Neural cell (in vitro differentiated cells): Measurements from ENCODE around the gene DCST1. TPM values are rescaled to one million over a fixed set of nuclear protein-coding genes. Genes with fewer than 3 reads are reported as not detected.

Source experiments
- H2AFZ ChIP-seq: fragments of 200-600, 300-800 bp; sonication (generic), shearing (Covaris generic); 2 replicates; pipeline ENCODE4 v1.6.0; 2014; ENCODE audit warnings: low read depth, mild to moderate bottlenecking, antibody characterized with exemption, low read length, moderate library complexity
- H3F3A ChIP-seq: fragments of 200-600 bp; shearing (Covaris generic); 2 replicates; pipeline ENCODE4 v1.6.1; 2016; ENCODE audit warnings: mild to moderate bottlenecking, moderate library complexity, mixed read lengths, antibody characterized with exemption, low read length; ENCODE audit not compliant: insufficient read depth, poor library complexity, severe bottlenecking
- H3K27ac ChIP-seq: fragments of 200-600, 300-800 bp; sonication (generic), shearing (Covaris generic); 2 replicates; pipeline ENCODE4 v1.5.1; 2014; ENCODE audit warnings: mild to moderate bottlenecking, low read length, moderate library complexity
- H3K27me3 ChIP-seq: fragments of 300-800, 200-600 bp; sonication (generic), shearing (Covaris generic); 2 replicates; pipeline ENCODE4 v1.6.0; 2014; ENCODE audit warnings: mild to moderate bottlenecking, low read depth, low read length, moderate library complexity; ENCODE audit not compliant: insufficient read depth
- H3K36me3 ChIP-seq: fragments of 300-800, 200-600 bp; sonication (generic), shearing (Covaris generic); 2 replicates; pipeline ENCODE4 v1.5.1; 2014; ENCODE audit warnings: mild to moderate bottlenecking, antibody characterized with exemption, low read length, moderate library complexity; ENCODE audit not compliant: insufficient read depth
- H3K4me2 ChIP-seq: fragments of 300-800, 200-600 bp; sonication (generic), shearing (Covaris generic); 2 replicates; pipeline ENCODE4 v1.6.0; 2014; ENCODE audit warnings: mild to moderate bottlenecking, low read length
- H3K4me3 ChIP-seq: fragments of 300-800, 200-600 bp; sonication (generic), shearing (Covaris generic); 2 replicates; pipeline ENCODE4 v1.5.1; 2014; ENCODE audit warnings: mild to moderate bottlenecking, low read length, moderate library complexity
- H3K79me2 ChIP-seq: fragments of 200-600 bp; shearing (Covaris generic); replicated peaks from 2 replicates; pipeline ENCODE4 v1.6.0; 2014; ENCODE audit warnings: mild to moderate bottlenecking, low read length, moderate library complexity; ENCODE audit not compliant: insufficient read depth
- H3K9ac ChIP-seq: fragments of 300-800, 200-600 bp; sonication (generic), shearing (Covaris generic); 2 replicates; pipeline ENCODE4 v1.6.1; 2016; ENCODE audit warnings: mild to moderate bottlenecking, low read length, mixed read lengths
- H3K9me2 ChIP-seq: fragments of 200-600 bp; shearing (Covaris generic); 2 replicates; pipeline ENCODE4 v1.6.1; 2016; ENCODE audit warnings: mild to moderate bottlenecking, low read length, mixed read lengths; ENCODE audit not compliant: insufficient read depth
- H3K9me3 ChIP-seq: fragments of 200-600, 300-800 bp; sonication (generic), shearing (Covaris generic); 2 replicates; pipeline ENCODE4 v1.6.1; 2016; ENCODE audit warnings: mild to moderate bottlenecking, mixed run types, low read length, moderate library complexity, mixed read lengths
- H4K20me1 ChIP-seq: fragments of 200-600 bp; shearing (Covaris generic); 2 replicates; pipeline ENCODE4 v1.6.1; 2016; ENCODE audit warnings: mild to moderate bottlenecking, mixed run types; ENCODE audit not compliant: insufficient read depth
- EP300 ChIP-seq: fragments of 450-650 bp; conservative IDR thresholded peaks from 2 replicates; pipeline ENCODE4 v1.6.1; 2014; ENCODE audit warnings: antibody characterized with exemption, mild to moderate bottlenecking, moderate library complexity; ENCODE audit not compliant: poor library complexity, severe bottlenecking
- EZH2 ChIP-seq: fragments of 200-600, 300-800 bp; shearing (Covaris generic), sonication (generic); IDR thresholded peaks from 2 replicates; pipeline ENCODE4 v1.6.1; 2014; ENCODE audit warnings: antibody characterized with exemption, low read length, borderline replicate concordance, mild to moderate bottlenecking; ENCODE audit not compliant: insufficient read depth, poor library complexity, severe bottlenecking
- MXI1 ChIP-seq: fragments of 450-650 bp; conservative IDR thresholded peaks from 2 replicates; pipeline ENCODE4 v1.6.1; 2014; ENCODE audit warnings: antibody characterized with exemption, mild to moderate bottlenecking; ENCODE audit not compliant: poor library complexity, severe bottlenecking
- POLR2AphosphoS5 ChIP-seq: IDR thresholded peaks from 2 replicates; pipeline ENCODE4 v1.6.1; 2012
- RAD21 ChIP-seq: fragments of 450-650 bp; conservative IDR thresholded peaks from 2 replicates; pipeline ENCODE4 v1.6.1; 2014; ENCODE audit warnings: antibody characterized with exemption, mild to moderate bottlenecking, moderate library complexity
- SMC3 ChIP-seq: fragments of 450-650 bp; conservative IDR thresholded peaks from 2 replicates; pipeline ENCODE4 v1.6.1; 2014; ENCODE audit warnings: antibody characterized with exemption, mild to moderate bottlenecking, moderate library complexity; ENCODE audit not compliant: poor library complexity
- TAF1 ChIP-seq: IDR thresholded peaks from 2 replicates; pipeline ENCODE4 v1.6.1; 2012; ENCODE audit warnings: low read depth
- polyA plus RNA-seq: library from polyadenylated mRNA; depleted of rRNA; stranded (reverse); fragments of >200 nt; gene quantifications from 2 replicates; pipeline ENCODE4 v1.2.3, GENCODE V29; 2014
- TF ChIP-seq, protein P1 (sequence below): fragments of 450-650 bp; IDR thresholded peaks from 2 replicates; pipeline ENCODE4 v1.5.1; 2014; ENCODE audit warnings: antibody characterized with exemption, mild to moderate bottlenecking, moderate library complexity; ENCODE audit not compliant: poor library complexity, severe bottlenecking
- TF ChIP-seq, protein P2 (sequence below): IDR thresholded peaks from 2 replicates; pipeline ENCODE4 v1.6.1; 2012; ENCODE audit warnings: borderline replicate concordance

The DCST1 gene
- polyA plus RNA-seq, 1 donor from 2014 or later: not detected

DNA sequence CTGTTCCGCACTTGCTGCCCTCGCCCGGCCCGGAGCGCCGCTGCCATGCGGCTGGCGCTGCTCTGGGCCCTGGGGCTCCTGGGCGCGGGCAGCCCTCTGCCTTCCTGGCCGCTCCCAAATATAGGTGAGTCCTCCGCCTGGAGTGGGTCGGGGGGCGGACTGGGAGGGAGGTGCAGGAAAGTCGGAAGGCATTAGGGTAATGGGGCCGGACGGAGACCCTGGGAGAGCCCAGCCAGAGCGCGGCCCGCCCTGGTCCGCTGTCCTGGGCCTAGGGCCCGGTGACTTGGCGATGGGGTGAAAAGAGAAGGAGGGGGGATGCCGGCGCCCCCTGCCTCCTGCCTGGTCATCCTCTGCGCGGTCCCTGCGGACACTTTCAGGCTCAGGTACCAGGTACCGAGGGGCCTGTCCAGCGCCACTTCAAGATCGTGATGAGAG is 17.7 kb downstream of the DCST1 start:
- Histone ChIP-seq H3K27ac (no peak overlapping the region), H3K27me3 (no peaks in the 10 kb centered on the region), H4K20me1 (no peaks in the 10 kb centered on the region), H3K79me2 (no peaks in the 10 kb centered on the region), H2AFZ (peak overlapping the region; percentile 60), H3K9me3 (no peaks in the 10 kb centered on the region), H3K9ac (peak overlapping the region; percentile 74), H3K9me2 (no peaks in the 10 kb centered on the region), H3K4me2 (peak overlapping the region; percentile 95), H3K4me3 (peak overlapping the region; percentile 73), H3K36me3 (no peaks in the 10 kb centered on the region), H3F3A (no peaks in the 10 kb centered on the region)
- no peak for TF ChIP-seq POLR2AphosphoS5
- TF ChIP-seq TAF1: no peak

DNA sequence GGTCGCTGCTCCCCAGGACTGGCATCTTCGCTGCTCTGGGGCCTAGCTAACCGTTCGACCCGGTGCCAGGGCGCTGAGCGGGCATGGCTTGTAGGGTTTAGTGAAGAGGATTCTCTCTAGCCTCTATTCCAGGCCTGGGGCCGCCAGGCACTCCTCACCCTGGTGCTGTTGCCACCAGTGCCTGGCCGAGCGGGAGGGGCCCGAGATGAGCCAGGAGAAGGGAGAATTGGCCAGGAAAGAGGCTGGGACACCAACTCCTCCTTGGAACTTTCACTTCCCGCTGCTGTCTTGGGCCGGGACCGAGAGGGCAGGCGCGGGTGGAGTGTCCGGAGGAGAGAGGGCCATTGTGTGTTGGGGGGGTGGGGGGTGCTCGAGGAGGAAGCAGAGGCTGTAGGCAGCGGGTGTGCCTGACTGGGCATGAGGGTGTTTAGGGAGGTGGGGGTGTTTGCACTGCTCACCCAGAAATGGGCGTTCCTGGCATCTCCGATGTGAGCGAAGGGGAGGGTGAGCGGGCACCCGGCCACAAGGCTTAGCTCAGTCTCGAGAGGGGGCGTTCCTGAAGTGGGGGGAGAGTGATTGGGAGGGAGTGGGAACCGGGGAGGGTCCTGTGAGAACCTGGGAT is 18.3 kb downstream of the DCST1 start:
- no peaks in the 10 kb centered on the region for H3K79me2 ChIP-seq
- H3K27ac ChIP-seq: no peak overlapping the region
- H3K9me3 ChIP-seq: no peaks in the 10 kb centered on the region
- H3K27me3 ChIP-seq: no peaks in the 10 kb centered on the region
- peak overlapping the region; percentile 95 for H3K4me2 ChIP-seq
- peak overlapping the region; percentile 74 for H3K9ac ChIP-seq
- H3K4me3 ChIP-seq: peak overlapping the region; percentile 73
- no peaks in the 10 kb centered on the region for H4K20me1 ChIP-seq
- H3F3A ChIP-seq: no peaks in the 10 kb centered on the region
- H3K36me3 ChIP-seq: no peaks in the 10 kb centered on the region
- no peaks in the 10 kb centered on the region for H3K9me2 ChIP-seq
- TF ChIP-seq EP300: no peak
- TF ChIP-seq, protein P1, sequence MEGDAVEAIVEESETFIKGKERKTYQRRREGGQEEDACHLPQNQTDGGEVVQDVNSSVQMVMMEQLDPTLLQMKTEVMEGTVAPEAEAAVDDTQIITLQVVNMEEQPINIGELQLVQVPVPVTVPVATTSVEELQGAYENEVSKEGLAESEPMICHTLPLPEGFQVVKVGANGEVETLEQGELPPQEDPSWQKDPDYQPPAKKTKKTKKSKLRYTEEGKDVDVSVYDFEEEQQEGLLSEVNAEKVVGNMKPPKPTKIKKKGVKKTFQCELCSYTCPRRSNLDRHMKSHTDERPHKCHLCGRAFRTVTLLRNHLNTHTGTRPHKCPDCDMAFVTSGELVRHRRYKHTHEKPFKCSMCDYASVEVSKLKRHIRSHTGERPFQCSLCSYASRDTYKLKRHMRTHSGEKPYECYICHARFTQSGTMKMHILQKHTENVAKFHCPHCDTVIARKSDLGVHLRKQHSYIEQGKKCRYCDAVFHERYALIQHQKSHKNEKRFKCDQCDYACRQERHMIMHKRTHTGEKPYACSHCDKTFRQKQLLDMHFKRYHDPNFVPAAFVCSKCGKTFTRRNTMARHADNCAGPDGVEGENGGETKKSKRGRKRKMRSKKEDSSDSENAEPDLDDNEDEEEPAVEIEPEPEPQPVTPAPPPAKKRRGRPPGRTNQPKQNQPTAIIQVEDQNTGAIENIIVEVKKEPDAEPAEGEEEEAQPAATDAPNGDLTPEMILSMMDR: no peak
- TF ChIP-seq SMC3: no peak
- TF ChIP-seq, protein P2, sequence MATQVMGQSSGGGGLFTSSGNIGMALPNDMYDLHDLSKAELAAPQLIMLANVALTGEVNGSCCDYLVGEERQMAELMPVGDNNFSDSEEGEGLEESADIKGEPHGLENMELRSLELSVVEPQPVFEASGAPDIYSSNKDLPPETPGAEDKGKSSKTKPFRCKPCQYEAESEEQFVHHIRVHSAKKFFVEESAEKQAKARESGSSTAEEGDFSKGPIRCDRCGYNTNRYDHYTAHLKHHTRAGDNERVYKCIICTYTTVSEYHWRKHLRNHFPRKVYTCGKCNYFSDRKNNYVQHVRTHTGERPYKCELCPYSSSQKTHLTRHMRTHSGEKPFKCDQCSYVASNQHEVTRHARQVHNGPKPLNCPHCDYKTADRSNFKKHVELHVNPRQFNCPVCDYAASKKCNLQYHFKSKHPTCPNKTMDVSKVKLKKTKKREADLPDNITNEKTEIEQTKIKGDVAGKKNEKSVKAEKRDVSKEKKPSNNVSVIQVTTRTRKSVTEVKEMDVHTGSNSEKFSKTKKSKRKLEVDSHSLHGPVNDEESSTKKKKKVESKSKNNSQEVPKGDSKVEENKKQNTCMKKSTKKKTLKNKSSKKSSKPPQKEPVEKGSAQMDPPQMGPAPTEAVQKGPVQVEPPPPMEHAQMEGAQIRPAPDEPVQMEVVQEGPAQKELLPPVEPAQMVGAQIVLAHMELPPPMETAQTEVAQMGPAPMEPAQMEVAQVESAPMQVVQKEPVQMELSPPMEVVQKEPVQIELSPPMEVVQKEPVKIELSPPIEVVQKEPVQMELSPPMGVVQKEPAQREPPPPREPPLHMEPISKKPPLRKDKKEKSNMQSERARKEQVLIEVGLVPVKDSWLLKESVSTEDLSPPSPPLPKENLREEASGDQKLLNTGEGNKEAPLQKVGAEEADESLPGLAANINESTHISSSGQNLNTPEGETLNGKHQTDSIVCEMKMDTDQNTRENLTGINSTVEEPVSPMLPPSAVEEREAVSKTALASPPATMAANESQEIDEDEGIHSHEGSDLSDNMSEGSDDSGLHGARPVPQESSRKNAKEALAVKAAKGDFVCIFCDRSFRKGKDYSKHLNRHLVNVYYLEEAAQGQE: no peak
- TF ChIP-seq TAF1: no peak
- no peak for TF ChIP-seq EZH2
- TF ChIP-seq RAD21: no peak
- TF ChIP-seq POLR2AphosphoS5: no peak
- no peak for TF ChIP-seq MXI1
- peak overlapping the region; percentile 60 for H2AFZ ChIP-seq
